GM12878 (cell line): Measurements from ENCODE around the gene SENP1. TPM values are rescaled to one million over a fixed set of nuclear protein-coding genes. Genes with fewer than 3 reads are reported as not detected.

ENCODE experiments used
- ATAC-seq: fragments of 200-7000 bp; cut with Tn5 transposase; 3 replicates; pipeline ENCODE4 v1.9.1; 2020; ENCODE audit warnings: mild to moderate bottlenecking, moderate library complexity
- BruUV-seq: library from RNA; stranded (reverse); fragments of 400-500 nt; replicated peaks from 2 replicates; lab custom pipeline; 2021; lab: Mats Ljungman, UMichigan
- CTCF ChIA-PET: fragments of 300-600 bp; sonication (Branson Sonifier 250); formaldehyde crosslinking; extraction: SDS; loops from one replicate; lab custom pipeline; 2021; ENCODE audit warnings: inconsistent platforms; lab: Yijun Ruan, JAX
- POLR2A ChIA-PET: fragments of 350-600 bp; formaldehyde crosslinking; extraction: SDS; loops from one replicate; lab custom pipeline; 2021; ENCODE audit warnings: inconsistent platforms; lab: Charles Lee
- RAD21 ChIA-PET: fragments of 300-600 bp; sonication (Branson Sonifier 250); formaldehyde crosslinking; loops from one replicate; lab custom pipeline; 2023; ENCODE audit warnings: antibody characterized with exemption; ENCODE audit not compliant: unreplicated experiment; lab: Charles Lee
- SMC1A ChIA-PET: fragments of 300-600 bp; sonication (Branson Sonifier 250); formaldehyde crosslinking; loops from one replicate; lab custom pipeline; 2023; ENCODE audit not compliant: unreplicated experiment, uncharacterized antibody; lab: Charles Lee
- DNase-seq: peaks from one replicate; pipeline ENCODE4 v3.0.0-alpha.2; 2011; ENCODE audit warnings: low read depth, low spot score
- FAIRE-seq: peaks from 3 replicates; lab custom pipeline; 2011; peaks lifted over from hg19 to GRCh38; lab: Jason Lieb, UNC
- H2AFZ ChIP-seq: 2 replicates; pipeline ENCODE4 v1.6.0; 2011; ENCODE audit warnings: low read depth, low read length, control low read depth; ENCODE audit not compliant: control insufficient read depth
- H3K27ac ChIP-seq: 2 replicates; pipeline ENCODE4 v1.5.1; 2011; ENCODE audit warnings: control low read depth; ENCODE audit not compliant: control insufficient read depth, insufficient read depth
- H3K27me3 ChIP-seq, 2 experiments: replicated peaks in 1 of 2; 2 replicates each; pipeline versions ENCODE4 v1.6.0 to v1.6.1; 2011; ENCODE audit warnings: low read length in 1 of 2; ENCODE audit not compliant: control insufficient read depth in 2 of 2, insufficient read depth in 2 of 2
- H3K36me3 ChIP-seq, 2 experiments: 2 replicates each; pipeline ENCODE4 v1.5.1; 2011; ENCODE audit warnings: low read length in 1 of 2; ENCODE audit not compliant: control insufficient read depth in 2 of 2, insufficient read depth in 2 of 2
- H3K4me1 ChIP-seq: 2 replicates; pipeline ENCODE4 v1.6.1; 2011; ENCODE audit warnings: mild to moderate bottlenecking, low read length, moderate library complexity, mixed read lengths; ENCODE audit not compliant: control insufficient read depth, insufficient read depth
- H3K4me2 ChIP-seq: 2 replicates; pipeline ENCODE4 v1.6.0; 2011; ENCODE audit warnings: control low read depth; ENCODE audit not compliant: control insufficient read depth, insufficient read depth
- H3K4me3 ChIP-seq: fragments of 200-600 bp; sonication (generic); 2 replicates; pipeline ENCODE4 v1.5.1; 2016
- H3K79me2 ChIP-seq: 2 replicates; pipeline ENCODE4 v1.6.0; 2011; ENCODE audit warnings: low read length; ENCODE audit not compliant: control insufficient read depth, insufficient read depth
- H3K9ac ChIP-seq: 2 replicates; pipeline ENCODE4 v1.8.0; 2011; ENCODE audit warnings: low read length, control low read depth, mixed read lengths; ENCODE audit not compliant: control insufficient read depth, insufficient read depth
- H3K9me3 ChIP-seq: replicated peaks from 3 replicates; pipeline ENCODE4 v1.5.1; 2011; ENCODE audit warnings: mild to moderate bottlenecking, low read length; ENCODE audit not compliant: control insufficient read depth, insufficient read depth
- H4K20me1 ChIP-seq: 2 replicates; pipeline ENCODE4 v1.6.0; 2011; ENCODE audit not compliant: control insufficient read depth, insufficient read depth
- ATF2 ChIP-seq: IDR thresholded peaks from 2 replicates; pipeline ENCODE4 v1.6.1; 2012; ENCODE audit warnings: low read length, inconsistent platforms
- NFXL1 ChIP-seq: fragments of 450-650 bp; IDR thresholded peaks from 2 replicates; pipeline ENCODE4 v1.6.1; 2017; ENCODE audit warnings: antibody characterized with exemption, mild to moderate bottlenecking, borderline replicate concordance
- NR2C2 ChIP-seq: IDR thresholded peaks from 2 replicates; pipeline ENCODE4 v1.6.1; 2011; ENCODE audit warnings: borderline replicate concordance, low read depth; ENCODE audit not compliant: control insufficient read depth, insufficient read length
- RBBP5 ChIP-seq: fragments of 200-600 bp; sonication (generic); conservative IDR thresholded peaks from 2 replicates; pipeline ENCODE4 v1.6.1; 2016
- RFX5 ChIP-seq: IDR thresholded peaks from 2 replicates; pipeline ENCODE4 v1.6.1; 2011; ENCODE audit warnings: low read depth, low read length, improper control_type of control experiment
- ZNF24 ChIP-seq: fragments of 450-650 bp; IDR thresholded peaks from 2 replicates; pipeline ENCODE4 v1.6.1; 2017; ENCODE audit warnings: antibody characterized with exemption, mild to moderate bottlenecking
- ZNF622 ChIP-seq: fragments of 450-650 bp; IDR thresholded peaks from 2 replicates; pipeline ENCODE4 v1.6.1; 2017; ENCODE audit warnings: mild to moderate bottlenecking, inconsistent platforms
- WGBS: methylation state at CpG from one replicate; pipeline ENCODE4 v1.1.6; 2016; ENCODE audit warnings: low lambda C conversion rate; ENCODE audit not compliant: insufficient replicate concordance, insufficient coverage; ENCODE audit errors: missing lambda C conversion rate; 5-methylcytosine and 5-hydroxymethylcytosine counted together
- in situ Hi-C: fragments of 300-500 bp; cut with MboI; formaldehyde crosslinking; loops from 9 replicates; pipeline ENCODE4 v1.14.3; 2018; ENCODE audit warnings: mixed read lengths
- intact Hi-C: fragments of 100-400 bp; cut with micrococcal nuclease; formaldehyde crosslinking; loops from one replicate; pipeline ENCODE4 v1.14.2; 2022; ENCODE audit not compliant: unreplicated experiment
- polyA plus RNA-seq, 11 experiments: library from polyadenylated mRNA; depleted of rRNA in 4 of 11; unstranded in 6 of 11; stranded (reverse) in 5 of 11; fragments of >200 nt; fragmentation: Nextera tagmentation in 4 of 11; fragmentation: Illumina TruSeq in 1 of 11; extraction: Ambion mirVana in 4 of 11; extraction: Trizol in 1 of 11; gene quantifications; 1 replicate in 1 of 11; 2 replicates in 10 of 11; pipeline versions ENCODE4 v1.2.1 to v1.2.3, GENCODE V29; 2011 to 2016; ENCODE audit warnings: inconsistent platforms in 2 of 11, missing spikeins in 2 of 11, low read depth in 1 of 11
- total RNA-seq, 4 experiments: library from RNA; depleted of rRNA in 3 of 4; stranded (reverse); fragments of >200 nt in 3 of 4; fragmentation: Illumina TruSeq in 1 of 4; extraction: Trizol in 1 of 4; gene quantifications; 2 replicates each; pipeline versions ENCODE4 v1.2.1 to v1.2.3, GENCODE V29; 2013 to 2021

SENP1 gene
- total and polyA plus RNA-seq, 10 of the 15 experiments (the other 5 are each of a cell fraction or from before 2014, with no cell fraction given), result 8.1 to 52.4 (median 26.1) TPM

GRCh38 chr12:48022180-48022521 lies 83.7 kb downstream of the SENP1 start:
- 44% methylated on average over 3 of the region's 3 CpGs for WGBS
- ChIA-PET POLR2A (no interaction called here), SMC1A (interaction anchor here (0.8 to 1.6 kb wide), 2 partner anchors 29 to 31 kb away, joined by 3 read pairs; no protein-coding TSS in a partner anchor), RAD21 (no interaction called here), CTCF (interaction anchor here (0.9 kb wide), 1 partner anchor 161 kb away, joined by 3 read pairs; no protein-coding TSS in a partner anchor)
- intact Hi-C loops, result no loop called here
- Histone ChIP-seq H3K4me1 (no peaks in the 10 kb centered on the region), H3K4me2 (no peak overlapping the region), H3K27ac (no peak overlapping the region), H3K79me2 (no peaks in the 10 kb centered on the region), H3K9ac (no peak overlapping the region), H2AFZ (no peak overlapping the region), H3K27me3 (peaks cover 3 to 5% of the 10 kb centered on the region in 2 experiments; a peak in 3 of 4 replicates), H3K4me3 (no peak overlapping the region), H4K20me1 (no peaks in the 10 kb centered on the region; the same call in 1 of the 2 replicates), H3K36me3 (no peaks in the 10 kb centered on the region), H3K9me3 (no peaks in the 10 kb centered on the region)
- in situ Hi-C loops, result no loop called here
- DNase-seq (no peak), ATAC-seq (no peak), FAIRE-seq (no peak)
- BruUV-seq, result no TSS peak
- TF ChIP-seq ZNF24 (no peak), ATF2 (no peak), ZNF622 (no peak), RBBP5 (no peak), RFX5 (no peak), NR2C2 (no peak), NFXL1 (no peak)
